HepG2 (cell line): ENCODE measurements around the gene RNF4. TPM values are rescaled to one million over a fixed set of nuclear protein-coding genes. Genes with fewer than 3 reads are reported as not detected.

Experiments used
- BORCS8-MEF2B ChIP-seq: sonication (generic); formaldehyde crosslinking; IDR thresholded peaks from 2 replicates; pipeline ENCODE4 v1.8.0; 2022; ENCODE audit warnings: mild to moderate bottlenecking, missing genetic modification reagents
- CAMTA2 ChIP-seq: sonication (generic); formaldehyde crosslinking; IDR thresholded peaks from 2 replicates; pipeline ENCODE4 v1.4.0; 2020; ENCODE audit warnings: mild to moderate bottlenecking, missing genetic modification reagents, borderline replicate concordance
- FOXK1 ChIP-seq: sonication (generic); formaldehyde crosslinking; IDR thresholded peaks from 2 replicates; pipeline ENCODE4 v1.4.0; 2020; ENCODE audit warnings: low read depth, missing genetic modification reagents, borderline replicate concordance
- KDM5B ChIP-seq: sonication (generic); formaldehyde crosslinking; IDR thresholded peaks from 2 replicates; pipeline ENCODE4 v1.4.0; 2020; ENCODE audit warnings: missing genetic modification reagents, mild to moderate bottlenecking, borderline replicate concordance
- MIER3 ChIP-seq: IDR thresholded peaks from 2 replicates; pipeline ENCODE4 v1.6.1; 2016; ENCODE audit warnings: missing compliant biosample characterization, borderline replicate concordance
- NR2C2 ChIP-seq: sonication (generic); formaldehyde crosslinking; IDR thresholded peaks from 2 replicates; pipeline ENCODE4 v1.4.0; 2020; ENCODE audit warnings: missing genetic modification reagents, mild to moderate bottlenecking, moderate library complexity, borderline replicate concordance
- RNF2 ChIP-seq: fragments of 450-650 bp; conservative IDR thresholded peaks from 2 replicates; pipeline ENCODE4 v1.6.1; 2016; ENCODE audit warnings: low read depth
- SIX4 ChIP-seq: sonication (generic); formaldehyde crosslinking; IDR thresholded peaks from 2 replicates; pipeline ENCODE4 v1.4.0; 2020; ENCODE audit warnings: missing genetic modification reagents
- SOX6 ChIP-seq, 2 experiments: fragments of 450-650 bp in 1 of 2; sonication (generic) in 1 of 2; formaldehyde crosslinking in 1 of 2; IDR thresholded peaks; 2 replicates each; pipeline versions ENCODE4 v1.4.0 to v1.6.1; 2017 to 2020; ENCODE audit warnings: antibody characterized with exemption in 1 of 2, mild to moderate bottlenecking in 1 of 2, missing genetic modification reagents in 1 of 2
- XRCC5 ChIP-seq: fragments of 200-400 bp; formaldehyde crosslinking; optimal IDR thresholded peaks from 2 replicates; pipeline ENCODE3; 2017; ENCODE audit warnings: mild to moderate bottlenecking, low read length
- ZNF281 ChIP-seq: sonication (generic); formaldehyde crosslinking; IDR thresholded peaks from 2 replicates; pipeline ENCODE4 v1.4.0; 2020; ENCODE audit warnings: missing genetic modification reagents, borderline replicate concordance
- ZNF552 ChIP-seq: sonication (generic); formaldehyde crosslinking; IDR thresholded peaks from 2 replicates; pipeline ENCODE4 v1.9.0; 2022; ENCODE audit warnings: missing genetic modification reagents, mild to moderate bottlenecking, borderline replicate concordance
- ZNF574 ChIP-seq: sonication (generic); formaldehyde crosslinking; IDR thresholded peaks from 2 replicates; pipeline ENCODE4 v1.4.0; 2020; ENCODE audit warnings: missing genetic modification reagents
- ZNF777 ChIP-seq: sonication (generic); formaldehyde crosslinking; IDR thresholded peaks from 2 replicates; pipeline ENCODE4 v1.4.0; 2020; ENCODE audit warnings: missing genetic modification reagents
- ZNF792 ChIP-seq: IDR thresholded peaks from 2 replicates; pipeline ENCODE4 v1.6.1; 2016
- ZNF83 ChIP-seq: sonication (generic); formaldehyde crosslinking; IDR thresholded peaks from 2 replicates; pipeline ENCODE4 v1.4.0; 2020; ENCODE audit warnings: missing genetic modification reagents, mild to moderate bottlenecking, borderline replicate concordance
- polyA plus RNA-seq, 8 experiments: library from polyadenylated mRNA; depleted of rRNA in 3 of 8; stranded (reverse) in 7 of 8; unstranded in 1 of 8; fragments of >200 nt; fragmentation: Illumina TruSeq in 4 of 8; extraction: Trizol in 4 of 8; gene quantifications; 2 replicates each; pipeline versions ENCODE4 v1.2.1 to v1.2.3, GENCODE V29; 2011 to 2016; ENCODE audit warnings: low read depth in 4 of 8, missing spikeins in 1 of 8, mixed read lengths in 1 of 8; ENCODE audit not compliant: insufficient read depth in 1 of 8
- total RNA-seq, 5 experiments: library from RNA; depleted of rRNA; stranded (reverse); fragments of >200 nt; fragmentation: Illumina TruSeq; extraction: Trizol; gene quantifications; 2 replicates each; pipeline ENCODE4 v1.2.3, GENCODE V29; 2016; ENCODE audit warnings: low read depth in 1 of 5
- TF ChIP-seq, protein P1 (sequence below): sonication (generic); formaldehyde crosslinking; IDR thresholded peaks from 2 replicates; pipeline ENCODE4 v1.4.0; 2020; ENCODE audit warnings: missing genetic modification reagents, borderline replicate concordance
- TF ChIP-seq, protein P2 (sequence below): sonication (generic); formaldehyde crosslinking; conservative IDR thresholded peaks from 2 replicates; pipeline ENCODE4 v1.4.0; 2020; ENCODE audit warnings: missing genetic modification reagents

RNF4 gene
- total and polyA plus RNA-seq, 2 of the 13 experiments (the other 11 are each of a cell fraction or from before 2014, with no cell fraction given): 38.1 to 45.1 TPM

GRCh38 chr4:2441393-2442174 lies 27.3 kb upstream of the RNF4 start (continued):
- TF ChIP-seq SIX4 (CRISPR knock-in tag) (no peak), FOXK1 (CRISPR knock-in tag) (no peak), ZNF792 (0 out of 2 replicates have a peak, but pooled peaks have one; percentile 44), SOX6 (IDR thresholded peaks at IDR 0.05) (no peak), SOX6 (CRISPR knock-in tag; IDR thresholded peaks at IDR 0.05) (peak; percentile 69), RNF2 (no peak), NR2C2 (no peak), ZNF281 (CRISPR knock-in tag) (no peak; the same call in 1 of the 2 replicates), CAMTA2 (CRISPR knock-in tag) (no peak), ZNF777 (CRISPR knock-in tag) (no peak), ZNF574 (CRISPR knock-in tag) (peak; percentile 70), ZNF83 (no peak), XRCC5 (peak; percentile 95), BORCS8-MEF2B (CRISPR knock-in tag) (peak; percentile 20; the same call in 1 of the 2 replicates), KDM5B (CRISPR knock-in tag) (peak; percentile 71; the same call in 1 of the 2 replicates), ZNF552 (CRISPR knock-in tag) (no peak), MIER3 (peak; percentile 83; the same call in 1 of the 2 replicates)
- TF ChIP-seq, protein P1, sequence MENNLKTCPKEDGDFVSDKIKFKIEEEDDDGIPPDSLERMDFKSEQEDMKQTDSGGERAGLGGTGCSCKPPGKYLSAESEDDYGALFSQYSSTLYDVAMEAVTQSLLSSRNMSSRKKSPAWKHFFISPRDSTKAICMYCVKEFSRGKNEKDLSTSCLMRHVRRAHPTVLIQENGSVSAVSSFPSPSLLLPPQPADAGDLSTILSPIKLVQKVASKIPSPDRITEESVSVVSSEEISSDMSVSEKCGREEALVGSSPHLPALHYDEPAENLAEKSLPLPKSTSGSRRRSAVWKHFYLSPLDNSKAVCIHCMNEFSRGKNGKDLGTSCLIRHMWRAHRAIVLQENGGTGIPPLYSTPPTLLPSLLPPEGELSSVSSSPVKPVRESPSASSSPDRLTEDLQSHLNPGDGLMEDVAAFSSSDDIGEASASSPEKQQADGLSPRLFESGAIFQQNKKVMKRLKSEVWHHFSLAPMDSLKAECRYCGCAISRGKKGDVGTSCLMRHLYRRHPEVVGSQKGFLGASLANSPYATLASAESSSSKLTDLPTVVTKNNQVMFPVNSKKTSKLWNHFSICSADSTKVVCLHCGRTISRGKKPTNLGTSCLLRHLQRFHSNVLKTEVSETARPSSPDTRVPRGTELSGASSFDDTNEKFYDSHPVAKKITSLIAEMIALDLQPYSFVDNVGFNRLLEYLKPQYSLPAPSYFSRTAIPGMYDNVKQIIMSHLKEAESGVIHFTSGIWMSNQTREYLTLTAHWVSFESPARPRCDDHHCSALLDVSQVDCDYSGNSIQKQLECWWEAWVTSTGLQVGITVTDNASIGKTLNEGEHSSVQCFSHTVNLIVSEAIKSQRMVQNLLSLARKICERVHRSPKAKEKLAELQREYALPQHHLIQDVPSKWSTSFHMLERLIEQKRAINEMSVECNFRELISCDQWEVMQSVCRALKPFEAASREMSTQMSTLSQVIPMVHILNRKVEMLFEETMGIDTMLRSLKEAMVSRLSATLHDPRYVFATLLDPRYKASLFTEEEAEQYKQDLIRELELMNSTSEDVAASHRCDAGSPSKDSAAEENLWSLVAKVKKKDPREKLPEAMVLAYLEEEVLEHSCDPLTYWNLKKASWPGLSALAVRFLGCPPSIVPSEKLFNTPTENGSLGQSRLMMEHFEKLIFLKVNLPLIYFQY (CRISPR knock-in tag): 0 out of 2 replicates have a peak, but pooled peaks have one; percentile 49
- TF ChIP-seq, protein P2, sequence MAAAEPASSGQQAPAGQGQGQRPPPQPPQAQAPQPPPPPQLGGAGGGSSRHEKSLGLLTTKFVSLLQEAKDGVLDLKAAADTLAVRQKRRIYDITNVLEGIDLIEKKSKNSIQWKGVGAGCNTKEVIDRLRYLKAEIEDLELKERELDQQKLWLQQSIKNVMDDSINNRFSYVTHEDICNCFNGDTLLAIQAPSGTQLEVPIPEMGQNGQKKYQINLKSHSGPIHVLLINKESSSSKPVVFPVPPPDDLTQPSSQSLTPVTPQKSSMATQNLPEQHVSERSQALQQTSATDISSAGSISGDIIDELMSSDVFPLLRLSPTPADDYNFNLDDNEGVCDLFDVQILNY (CRISPR knock-in tag): no peak
